D721Med (cell line): ENCODE results near the gene AFDN.

Experiments used
- DNase-seq: peaks from one replicate; pipeline ENCODE4 v3.0.0; 2011; ENCODE audit warnings: low spot score; ENCODE audit not compliant: insufficient read length
- FAIRE-seq: peaks from 2 replicates; lab custom pipeline; 2011; peaks lifted over from hg19 to GRCh38; lab: Jason Lieb, UNC
- TF ChIP-seq, protein P1 (sequence below): IDR thresholded peaks from 2 replicates; pipeline ENCODE4 v1.5.1; 2012; ENCODE audit warnings: mild to moderate bottlenecking, control low read depth; ENCODE audit not compliant: insufficient read depth; ENCODE audit errors: missing control alignments

AFDN gene

DNA sequence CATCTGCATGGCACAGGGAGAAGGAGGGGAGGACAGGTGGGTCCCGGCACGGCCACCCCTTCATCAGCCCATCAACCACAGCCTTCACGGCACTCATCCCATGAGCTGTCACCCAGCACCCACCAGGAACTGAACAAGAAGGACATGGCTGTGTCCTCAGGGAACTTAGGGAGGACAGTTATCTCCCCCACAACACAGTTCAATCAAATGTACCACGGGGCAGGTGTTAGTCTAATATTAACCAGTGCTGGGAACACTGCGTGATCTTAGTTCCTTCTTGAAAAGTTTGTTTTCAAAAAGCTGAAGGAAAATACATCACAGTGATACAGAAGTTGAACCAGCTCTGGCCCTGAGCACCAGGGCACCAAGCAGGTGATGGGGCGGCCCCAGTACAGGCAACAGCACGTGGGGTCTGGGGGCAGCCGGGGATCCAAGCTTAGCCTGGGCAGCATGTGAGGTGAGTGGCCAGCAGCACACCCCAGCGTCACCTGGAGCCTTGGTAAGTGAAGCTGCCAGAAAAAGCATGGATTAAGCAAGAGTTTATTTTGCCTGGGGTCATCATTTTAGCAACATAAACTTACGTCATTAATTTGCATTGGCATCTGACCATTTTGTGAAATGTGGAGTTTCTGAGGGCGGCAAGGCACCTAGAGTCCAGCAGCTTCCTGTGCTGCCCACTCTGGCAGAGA, 35.5 kb upstream of the AFDN start:
- TF ChIP-seq, protein P1, sequence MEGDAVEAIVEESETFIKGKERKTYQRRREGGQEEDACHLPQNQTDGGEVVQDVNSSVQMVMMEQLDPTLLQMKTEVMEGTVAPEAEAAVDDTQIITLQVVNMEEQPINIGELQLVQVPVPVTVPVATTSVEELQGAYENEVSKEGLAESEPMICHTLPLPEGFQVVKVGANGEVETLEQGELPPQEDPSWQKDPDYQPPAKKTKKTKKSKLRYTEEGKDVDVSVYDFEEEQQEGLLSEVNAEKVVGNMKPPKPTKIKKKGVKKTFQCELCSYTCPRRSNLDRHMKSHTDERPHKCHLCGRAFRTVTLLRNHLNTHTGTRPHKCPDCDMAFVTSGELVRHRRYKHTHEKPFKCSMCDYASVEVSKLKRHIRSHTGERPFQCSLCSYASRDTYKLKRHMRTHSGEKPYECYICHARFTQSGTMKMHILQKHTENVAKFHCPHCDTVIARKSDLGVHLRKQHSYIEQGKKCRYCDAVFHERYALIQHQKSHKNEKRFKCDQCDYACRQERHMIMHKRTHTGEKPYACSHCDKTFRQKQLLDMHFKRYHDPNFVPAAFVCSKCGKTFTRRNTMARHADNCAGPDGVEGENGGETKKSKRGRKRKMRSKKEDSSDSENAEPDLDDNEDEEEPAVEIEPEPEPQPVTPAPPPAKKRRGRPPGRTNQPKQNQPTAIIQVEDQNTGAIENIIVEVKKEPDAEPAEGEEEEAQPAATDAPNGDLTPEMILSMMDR = no peak
- DNase-seq = no peak
- FAIRE-seq = no peak

DNA sequence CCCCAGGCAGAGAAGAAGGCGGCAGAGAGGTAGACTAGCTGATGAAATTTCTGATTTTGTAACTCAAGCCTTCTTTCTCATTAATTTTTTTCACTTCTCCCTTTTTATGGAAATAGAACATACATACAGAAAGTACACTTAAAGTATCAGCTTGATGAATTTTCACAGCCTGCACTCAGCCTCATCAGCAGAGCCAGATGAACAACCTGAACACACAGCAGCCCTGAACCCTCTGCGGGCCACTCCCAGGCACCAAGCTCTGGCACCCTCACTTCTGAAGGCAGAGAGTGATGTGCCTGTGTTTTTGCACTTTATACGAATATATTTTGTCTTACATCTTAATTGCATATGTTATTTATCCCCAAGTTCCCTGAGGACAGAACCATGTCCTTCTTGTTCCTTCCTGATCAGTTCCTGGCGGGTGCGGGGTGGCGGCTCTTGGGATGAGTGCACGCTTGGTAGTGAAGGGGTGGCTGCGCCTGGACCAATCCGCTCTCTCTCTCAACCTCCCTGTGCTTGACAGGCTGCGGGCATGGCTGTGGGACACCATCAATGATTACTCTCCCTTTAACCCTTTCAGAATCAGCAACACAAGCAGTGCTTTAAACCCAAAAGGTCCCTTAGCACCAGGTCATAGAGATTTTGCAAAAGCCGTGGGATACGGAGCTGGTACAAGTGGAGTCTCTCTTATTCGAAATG, 34.8 kb upstream of the AFDN start:
- FAIRE-seq (no peak), DNase-seq (no peak)
- TF ChIP-seq, protein P1 = no peak

DNA sequence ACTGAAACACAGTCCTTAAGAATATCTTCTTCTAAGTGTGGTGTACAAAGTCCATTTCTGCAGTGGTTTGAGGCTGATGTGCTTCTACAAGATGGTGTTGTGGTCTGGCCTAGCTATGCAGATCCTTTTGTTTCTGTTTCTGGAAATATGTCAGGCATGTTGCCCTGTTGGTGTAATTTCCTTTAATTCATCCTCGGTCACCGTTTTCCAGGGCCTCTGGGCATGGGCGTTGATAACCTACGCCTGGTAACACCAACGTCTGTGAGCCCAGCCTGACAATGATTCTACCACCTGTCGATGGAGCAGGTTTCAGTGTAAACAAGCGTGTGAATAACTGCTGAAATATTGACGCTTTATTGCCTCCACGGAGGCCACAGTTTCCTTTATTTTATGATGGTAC, 33.3 kb upstream of the AFDN start:
- FAIRE-seq (no peak), DNase-seq (no peak)
- TF ChIP-seq, protein P1 = no peak

DNA sequence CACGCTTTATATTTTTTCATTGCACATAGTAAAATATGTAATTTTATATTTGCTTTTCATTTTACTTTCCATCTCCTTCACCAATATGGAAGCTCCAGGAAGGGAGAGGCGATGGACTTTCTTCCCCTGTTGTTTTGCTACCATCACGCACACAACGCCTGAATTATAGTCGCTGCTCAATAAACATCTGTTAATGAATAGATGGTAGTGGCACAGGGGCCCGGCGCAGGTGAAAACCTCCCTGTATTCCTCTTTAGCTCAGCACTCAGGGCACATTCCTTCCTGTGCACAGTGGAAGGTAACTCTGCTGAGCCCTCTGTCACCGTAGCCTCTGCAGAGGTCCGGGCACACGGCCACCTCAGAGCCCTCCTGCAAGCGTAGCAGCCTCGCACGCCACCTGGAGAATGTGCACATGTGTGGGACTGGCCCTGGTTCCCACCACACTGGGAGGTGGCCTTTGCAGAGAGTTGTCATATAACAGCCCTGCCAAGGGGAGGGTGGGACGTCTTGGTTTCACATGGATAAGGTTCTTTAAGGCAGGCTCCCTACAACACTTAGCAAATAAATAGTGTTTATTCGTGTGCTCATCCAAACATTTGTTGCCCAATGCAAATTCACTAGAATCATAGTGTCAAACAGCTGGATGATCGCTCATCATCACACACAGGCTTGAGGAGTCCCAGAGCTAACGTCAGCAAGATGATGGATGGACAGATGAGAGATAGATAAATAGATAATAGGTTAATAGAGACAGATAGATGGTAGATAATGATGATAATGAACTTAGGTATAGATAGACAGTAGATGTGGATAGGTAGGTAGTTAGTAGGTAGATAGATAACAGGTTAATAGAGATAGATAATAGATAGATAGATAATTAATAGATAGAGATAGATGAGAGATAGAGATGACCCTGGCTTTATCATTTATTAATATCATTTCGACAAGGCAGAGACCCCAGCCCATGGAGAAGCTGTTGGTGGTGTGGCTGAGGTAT, 32.3 kb upstream of the AFDN start:
- TF ChIP-seq, protein P1 = no peak
- no peak for FAIRE-seq

DNA sequence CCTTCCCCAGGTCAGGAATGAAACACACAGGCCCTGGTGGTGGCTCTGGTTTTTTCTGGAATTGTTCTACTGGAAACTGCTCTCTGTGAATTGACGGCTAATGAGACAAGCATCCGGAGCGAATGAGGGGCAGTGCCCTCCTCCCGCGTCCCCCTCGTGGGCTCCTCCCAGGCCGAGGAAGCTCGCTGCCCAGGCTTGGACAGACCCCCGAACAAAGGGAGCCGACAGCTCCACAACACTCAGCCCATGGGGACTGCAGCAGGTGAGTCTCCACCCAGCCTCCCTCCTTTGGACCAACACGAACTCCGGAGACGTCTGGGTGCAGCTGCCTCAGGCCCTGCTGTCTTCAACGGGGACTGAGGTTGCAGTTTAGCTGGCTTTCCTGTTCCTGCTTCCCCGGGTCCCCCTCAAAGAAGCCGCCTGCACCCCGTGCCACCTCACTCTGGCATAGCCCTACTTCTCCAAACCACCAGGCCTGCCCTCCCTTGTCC, 31.3 kb upstream of the AFDN start:
- DNase-seq (no peak), FAIRE-seq (no peak)
- TF ChIP-seq, protein P1 = no peak

More for the DNA sequence above, 32.3 kb upstream of the AFDN start:
- DNase-seq = no peak

DNA sequence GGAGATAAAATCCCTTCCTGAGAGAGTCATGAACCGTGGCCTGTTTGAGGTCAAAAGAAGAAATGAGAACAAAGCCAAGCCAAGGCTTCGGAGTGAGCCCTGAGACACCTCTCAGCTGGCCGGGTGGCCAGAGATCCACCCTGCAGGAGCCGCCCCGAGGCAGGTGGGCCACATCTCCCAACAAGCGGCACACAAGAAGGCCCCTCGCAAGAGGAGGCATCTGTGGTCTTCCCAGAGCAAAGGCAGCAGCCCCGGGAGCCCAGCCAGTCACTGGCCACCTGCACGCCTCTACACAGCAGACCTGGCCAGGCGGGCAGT, 30.9 kb upstream of the AFDN start:
- FAIRE-seq (no peak), DNase-seq (no peak)
- TF ChIP-seq, protein P1 = no peak
